IMR-90 (cell line): Measurements from ENCODE around the gene LSM12.

Source experiments
- CTCF ChIP-seq: conservative IDR thresholded peaks from 2 replicates; pipeline ENCODE4 v1.5.1; 2012; ENCODE audit warnings: mild to moderate bottlenecking, low read depth, low read length, improper control_type of control experiment
- FOS ChIP-seq: fragments of 150-350 bp; IDR thresholded peaks from 2 replicates; pipeline ENCODE4 v1.6.1; 2016; ENCODE audit warnings: low read depth, low read length
- POLR2A ChIP-seq: IDR thresholded peaks from 2 replicates; pipeline ENCODE4 v1.6.1; 2012; ENCODE audit warnings: mild to moderate bottlenecking, low read depth, low read length

DNA sequence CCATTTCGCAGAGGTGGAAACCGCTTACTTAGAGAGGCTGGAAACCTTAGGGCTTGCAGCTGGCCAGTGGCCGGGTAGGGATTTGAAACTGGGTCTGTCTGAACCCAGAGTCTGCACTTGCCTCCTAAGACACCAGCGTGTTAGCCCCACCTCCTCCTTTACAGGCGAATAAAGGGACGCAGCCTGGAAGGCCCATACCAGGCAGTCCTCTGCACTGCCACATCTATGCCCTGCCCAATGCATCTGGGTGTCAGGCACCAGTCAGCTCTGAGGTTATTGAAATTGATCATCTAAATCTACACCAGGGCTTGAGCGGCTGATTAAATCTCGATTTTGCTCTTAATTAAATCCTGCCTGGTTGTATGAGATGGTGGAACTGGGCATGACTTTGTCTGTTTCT is 82.0 kb downstream of the LSM12 start:
- TF ChIP-seq POLR2A (no peak), CTCF (no peak), FOS (no peak)
